Spleen (tissue), 3 donors: ENCODE measurements around the gene SNX5.

Experiments used
- POLR2A ChIP-seq, 3 donors: fragments of 450-650 bp; IDR thresholded peaks; one replicate each; pipeline ENCODE4 v1.5.1; 2017; ENCODE audit warnings: antibody characterized with exemption in 3 of 3, mild to moderate bottlenecking in 1 of 3
- POLR2AphosphoS5 ChIP-seq, 3 donors: sonication (generic); formaldehyde crosslinking; IDR thresholded peaks; one replicate each; pipeline ENCODE4 v1.5.1; 2017; ENCODE audit warnings: antibody characterized with exemption in 3 of 3

GRCh38 chr20:17998446-17998845 lies 29.9 kb upstream of the SNX5 start:
- TF ChIP-seq POLR2A (IDR thresholded peaks at IDR 0.05): no peak
- TF ChIP-seq POLR2AphosphoS5 (IDR thresholded peaks at IDR 0.05): no peak
